Smooth muscle cell (in vitro differentiated cells): ENCODE results near the gene KIAA0513. TPM values are rescaled to one million over a fixed set of nuclear protein-coding genes. Genes with fewer than 3 reads are reported as not detected.

Experiments used
- DNase-seq: peaks from one replicate; lab custom pipeline; 2025; ENCODE audit not compliant: unreplicated experiment; lab: John Stamatoyannopoulos, UW
- H2AFZ ChIP-seq: fragments of 200-600 bp; sonication (generic); 2 replicates; pipeline ENCODE4 v1.6.0; 2016; ENCODE audit warnings: antibody characterized with exemption, low read depth, mild to moderate bottlenecking
- H3F3A ChIP-seq: fragments of 200-600 bp; sonication (generic); 2 replicates; pipeline ENCODE4 v1.6.0; 2017; ENCODE audit warnings: antibody characterized with exemption, low read depth
- H3K27ac ChIP-seq: fragments of 200-600 bp; sonication (generic); 2 replicates; pipeline ENCODE4 v1.5.1; 2016; ENCODE audit warnings: low read depth, mild to moderate bottlenecking
- H3K27me3 ChIP-seq: fragments of 200-600 bp; sonication (generic); 2 replicates; pipeline ENCODE4 v1.6.1; 2016; ENCODE audit warnings: low read depth, mild to moderate bottlenecking
- H3K36me3 ChIP-seq: fragments of 200-600 bp; sonication (generic); 2 replicates; pipeline ENCODE4 v1.5.1; 2016; ENCODE audit warnings: low read depth
- H3K4me1 ChIP-seq: fragments of 200-600 bp; sonication (generic); 2 replicates; pipeline ENCODE4 v1.5.1; 2016; ENCODE audit warnings: low read depth
- H3K4me2 ChIP-seq: fragments of 200-600 bp; sonication (generic); 2 replicates; pipeline ENCODE4 v1.6.0; 2016; ENCODE audit warnings: mild to moderate bottlenecking
- H3K4me3 ChIP-seq: fragments of 200-600 bp; sonication (generic); 2 replicates; pipeline ENCODE4 v1.5.1; 2016; ENCODE audit warnings: mild to moderate bottlenecking
- H3K79me2 ChIP-seq: fragments of 200-600 bp; sonication (generic); 2 replicates; pipeline ENCODE4 v1.6.0; 2016; ENCODE audit warnings: low read depth, mild to moderate bottlenecking
- H3K9ac ChIP-seq: fragments of 200-600 bp; sonication (generic); 2 replicates; pipeline ENCODE4 v1.6.0; 2016; ENCODE audit warnings: low read depth
- H3K9me3 ChIP-seq: fragments of 200-600 bp; sonication (generic); replicated peaks from 2 replicates; pipeline ENCODE4 v1.5.1; 2016; ENCODE audit warnings: low read depth
- H4K20me1 ChIP-seq: fragments of 200-600 bp; sonication (generic); 2 replicates; pipeline ENCODE4 v1.6.0; 2016; ENCODE audit warnings: low read depth
- WGBS: methylation state at CpG from one replicate; pipeline ENCODE4 v1.1.7; 2016; ENCODE audit warnings: low lambda C conversion rate; 5-methylcytosine and 5-hydroxymethylcytosine counted together
- polyA plus RNA-seq: library from polyadenylated mRNA; unstranded; fragments of >200 nt; fragmentation: Nextera tagmentation; extraction: Ambion mirVana; gene quantifications from 2 replicates; pipeline ENCODE4 v1.2.1, GENCODE V29; 2016
- total RNA-seq: library from RNA; depleted of rRNA; stranded (reverse); fragments of >200 nt; gene quantifications from 2 replicates; pipeline ENCODE4 v1.2.3, GENCODE V29; 2014
- TF ChIP-seq, protein P1 (sequence below): fragments of 200-600 bp; sonication (generic); IDR thresholded peaks from 2 replicates; pipeline ENCODE4 v1.5.1; 2017; ENCODE audit warnings: borderline replicate concordance, mild to moderate bottlenecking, antibody characterized with exemption; ENCODE audit not compliant: insufficient read depth, poor library complexity, severe bottlenecking

The KIAA0513 gene
- total and polyA plus RNA-seq, 2 experiments from 2014 or later: 3.2 to 3.3 TPM

DNA sequence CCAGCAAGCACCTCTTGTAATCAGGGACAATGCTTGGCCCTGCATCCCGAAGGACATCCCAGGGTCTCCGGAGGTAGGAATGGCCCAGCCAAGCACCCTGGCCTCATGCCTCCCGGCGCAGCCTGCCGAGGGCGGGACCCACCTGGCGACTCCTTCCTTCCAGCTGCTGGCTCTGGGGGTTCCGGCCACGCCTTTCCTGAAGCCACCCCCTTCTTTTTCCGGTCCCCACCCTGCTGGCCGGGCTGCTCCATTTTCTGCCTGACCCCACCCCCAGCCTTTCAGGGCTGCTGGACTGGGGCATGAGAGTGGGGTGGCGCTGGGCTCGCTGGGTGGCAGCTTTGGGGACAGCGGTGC lies 107.2 kb downstream of the KIAA0513 start:
- H3K79me2 ChIP-seq: no peaks in the 10 kb centered on the region

GRCh38 chr16:85136213-85136701 lies 108.7 kb downstream of the KIAA0513 start:
- Histone ChIP-seq H3K9ac (no peak overlapping the region), H3K27me3 (no peaks in the 10 kb centered on the region), H3K9me3 (no peaks in the 10 kb centered on the region), H3F3A (no peaks in the 10 kb centered on the region), H3K36me3 (no peaks in the 10 kb centered on the region), H3K4me3 (no peak overlapping the region), H4K20me1 (no peaks in the 10 kb centered on the region), H3K4me1 (peaks cover 3% of the 10 kb centered on the region), H3K4me2 (peak overlapping the region; percentile 4), H3K79me2 (no peaks in the 10 kb centered on the region), H3K27ac (no peak overlapping the region), H2AFZ (no peak overlapping the region)
- no peak for DNase-seq
- 62% methylated on average over 10 of the region's 12 CpGs for WGBS
- TF ChIP-seq, protein P1, sequence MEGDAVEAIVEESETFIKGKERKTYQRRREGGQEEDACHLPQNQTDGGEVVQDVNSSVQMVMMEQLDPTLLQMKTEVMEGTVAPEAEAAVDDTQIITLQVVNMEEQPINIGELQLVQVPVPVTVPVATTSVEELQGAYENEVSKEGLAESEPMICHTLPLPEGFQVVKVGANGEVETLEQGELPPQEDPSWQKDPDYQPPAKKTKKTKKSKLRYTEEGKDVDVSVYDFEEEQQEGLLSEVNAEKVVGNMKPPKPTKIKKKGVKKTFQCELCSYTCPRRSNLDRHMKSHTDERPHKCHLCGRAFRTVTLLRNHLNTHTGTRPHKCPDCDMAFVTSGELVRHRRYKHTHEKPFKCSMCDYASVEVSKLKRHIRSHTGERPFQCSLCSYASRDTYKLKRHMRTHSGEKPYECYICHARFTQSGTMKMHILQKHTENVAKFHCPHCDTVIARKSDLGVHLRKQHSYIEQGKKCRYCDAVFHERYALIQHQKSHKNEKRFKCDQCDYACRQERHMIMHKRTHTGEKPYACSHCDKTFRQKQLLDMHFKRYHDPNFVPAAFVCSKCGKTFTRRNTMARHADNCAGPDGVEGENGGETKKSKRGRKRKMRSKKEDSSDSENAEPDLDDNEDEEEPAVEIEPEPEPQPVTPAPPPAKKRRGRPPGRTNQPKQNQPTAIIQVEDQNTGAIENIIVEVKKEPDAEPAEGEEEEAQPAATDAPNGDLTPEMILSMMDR: no peak

More for the DNA sequence above, 107.2 kb downstream of the KIAA0513 start:
- TF ChIP-seq, protein P1: no peak
- H3K9ac ChIP-seq: no peak overlapping the region
- H3K4me3 ChIP-seq: no peak overlapping the region
- peaks cover 7% of the 10 kb centered on the region for H3K4me1 ChIP-seq
- H3K9me3 ChIP-seq: no peaks in the 10 kb centered on the region
- DNase-seq: no peak
- H2AFZ ChIP-seq: no peak overlapping the region
- WGBS: 96% methylated on average over 14 of the region's 14 CpGs
- H3K4me2 ChIP-seq: no peak overlapping the region
- no peaks in the 10 kb centered on the region for H4K20me1 ChIP-seq
- no peaks in the 10 kb centered on the region for H3K27me3 ChIP-seq
- H3F3A ChIP-seq: no peaks in the 10 kb centered on the region
- no peak overlapping the region for H3K27ac ChIP-seq
- no peaks in the 10 kb centered on the region for H3K36me3 ChIP-seq

DNA sequence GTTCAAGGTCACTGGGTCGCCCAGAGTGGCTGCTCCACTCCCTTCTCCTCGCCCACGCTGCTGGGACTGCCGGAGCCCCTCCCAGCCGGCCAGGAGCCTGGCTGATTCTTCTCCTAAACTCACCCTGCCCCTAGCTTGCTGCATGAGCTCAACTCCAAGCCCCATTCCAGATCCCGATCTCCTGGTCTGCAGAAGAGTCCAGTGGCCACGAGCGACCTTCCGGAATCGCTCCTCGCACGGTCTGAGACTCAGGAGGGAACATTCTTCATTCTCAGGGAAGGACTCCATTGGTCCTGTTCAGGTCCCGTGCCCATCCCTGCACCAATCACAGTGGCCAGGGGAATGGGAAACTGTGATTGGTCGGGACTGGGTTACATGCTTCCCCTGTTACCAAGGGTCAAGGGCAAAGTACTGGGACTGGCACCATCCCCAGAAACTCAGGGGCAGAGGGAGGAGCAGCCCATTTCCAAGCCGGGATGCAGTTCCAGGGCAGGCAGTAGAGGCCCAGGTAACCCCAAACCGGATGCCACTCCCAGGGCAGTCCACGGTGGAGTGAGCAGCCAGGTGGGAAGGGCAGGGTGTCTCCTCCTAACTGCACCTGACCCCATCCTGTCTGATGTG lies 109.2 kb downstream of the KIAA0513 start:
- H3K9me3 ChIP-seq: no peaks in the 10 kb centered on the region
- H3K27ac ChIP-seq: no peak overlapping the region
- no peak for DNase-seq
- no peaks in the 10 kb centered on the region for H3F3A ChIP-seq
- H3K4me1 ChIP-seq: peaks cover 3% of the 10 kb centered on the region
- H3K36me3 ChIP-seq: no peaks in the 10 kb centered on the region
- TF ChIP-seq, protein P1: no peak
- whole genome bisulfite sequencing: 79% methylated on average over 16 of the region's 17 CpGs
- no peak overlapping the region for H3K9ac ChIP-seq
- no peaks in the 10 kb centered on the region for H4K20me1 ChIP-seq
- H3K79me2 ChIP-seq: no peaks in the 10 kb centered on the region
- H3K4me2 ChIP-seq: peak overlapping the region; percentile 82
- no peaks in the 10 kb centered on the region for H3K27me3 ChIP-seq
- H3K4me3 ChIP-seq: no peak overlapping the region
- no peak overlapping the region for H2AFZ ChIP-seq

DNA sequence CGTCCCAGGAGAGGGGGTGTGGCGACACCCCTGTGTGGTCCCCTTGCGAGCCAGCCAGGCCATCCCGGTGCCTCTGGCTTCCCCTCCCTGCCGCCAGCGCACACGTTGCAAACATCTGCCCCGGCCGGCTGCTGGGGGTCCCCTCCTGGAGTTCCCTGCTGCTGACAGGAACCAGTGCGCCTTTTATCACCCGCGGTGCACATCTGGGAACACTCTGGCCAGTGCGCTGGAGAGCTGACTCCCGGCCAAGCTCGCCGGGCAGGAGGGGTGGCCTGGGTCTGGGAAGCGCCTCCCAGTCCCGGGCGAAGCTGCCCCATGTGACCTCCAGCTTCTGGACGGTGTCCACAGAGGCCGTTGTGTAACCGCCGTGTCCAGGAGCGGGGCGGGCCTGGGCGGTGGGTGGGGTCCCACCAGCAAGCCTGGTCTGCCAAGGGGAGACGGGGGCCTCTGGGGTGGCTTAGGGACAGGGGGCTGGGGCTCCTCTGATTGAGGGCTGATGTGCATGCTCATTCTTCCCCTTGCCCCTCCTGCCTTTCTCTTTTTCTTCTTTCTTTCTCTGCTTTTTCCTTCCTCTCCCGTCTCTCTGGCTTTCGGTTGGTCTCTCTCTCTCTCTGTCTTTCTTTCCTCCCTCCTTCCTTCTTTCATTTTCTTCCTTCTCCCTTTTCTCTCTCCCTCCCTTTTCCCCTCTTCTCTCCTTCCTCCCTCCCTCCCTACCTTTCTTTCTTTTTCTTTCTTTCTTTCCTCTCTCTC lies 109.9 kb downstream of the KIAA0513 start:
- H2AFZ ChIP-seq: peak overlapping the region; percentile 54
- no peaks in the 10 kb centered on the region for H3F3A ChIP-seq
- no peaks in the 10 kb centered on the region for H4K20me1 ChIP-seq
- 25% methylated on average over 24 of the region's 29 CpGs for WGBS
- H3K9ac ChIP-seq: no peak overlapping the region
- H3K36me3 ChIP-seq: no peaks in the 10 kb centered on the region
- no peak overlapping the region for H3K27ac ChIP-seq
- H3K4me3 ChIP-seq: peak overlapping the region; percentile 24
- no peaks in the 10 kb centered on the region for H3K27me3 ChIP-seq
- H3K4me1 ChIP-seq: peaks cover 3% of the 10 kb centered on the region
- peak; percentile 68 for DNase-seq
- no peaks in the 10 kb centered on the region for H3K9me3 ChIP-seq
- no peaks in the 10 kb centered on the region for H3K79me2 ChIP-seq
- TF ChIP-seq, protein P1: no peak
- H3K4me2 ChIP-seq: peak overlapping the region; percentile 82
